ENCODE results near the gene LHX4.

The LHX4 gene

DNA sequence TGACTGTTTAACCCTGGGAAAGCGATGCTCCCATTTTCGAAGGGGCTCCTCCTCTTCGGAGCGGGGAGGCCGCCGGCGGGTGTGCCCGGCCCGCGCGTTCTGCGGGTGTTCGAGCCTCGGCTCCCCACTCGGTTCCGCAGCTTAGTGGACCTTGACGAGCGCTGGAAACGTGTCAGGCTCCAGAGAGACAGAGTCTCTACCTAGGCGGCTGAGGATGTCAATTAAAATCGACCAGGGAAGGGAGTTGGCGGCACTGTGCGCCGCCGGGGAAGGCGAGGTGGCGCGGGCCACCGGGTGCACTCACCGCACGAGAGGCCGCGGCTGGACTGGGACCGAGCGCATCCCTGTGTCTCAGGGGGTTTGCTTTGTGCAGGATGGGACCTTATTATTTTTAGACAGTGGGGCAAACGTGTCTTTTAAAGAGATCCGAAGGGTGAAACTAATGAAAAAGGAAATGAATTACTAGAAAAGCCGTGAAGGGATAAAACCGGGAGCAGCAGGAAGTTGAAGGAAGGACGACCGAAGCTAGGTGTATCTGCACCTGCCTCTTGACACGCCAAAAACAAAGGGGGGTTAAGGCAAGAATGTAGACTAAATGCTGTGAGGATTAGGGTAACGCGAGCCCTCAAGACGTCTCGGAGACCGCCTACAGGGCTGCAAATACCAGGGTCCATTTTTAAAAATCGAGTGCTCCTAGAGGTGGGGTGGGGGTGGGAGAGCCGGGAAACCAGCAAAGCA is 5.6 kb downstream of the LHX4 start:
- H3K36me3 ChIP-seq (ENCODE audit: control insufficient read depth, low read length): no peaks in the 10 kb centered on the region
- H3K4me1 ChIP-seq (ENCODE audit: control insufficient read depth, low read length): peaks cover 18% of the 10 kb centered on the region
- H3K79me2 ChIP-seq (ENCODE audit: control insufficient read depth, low read length): peaks cover 3% of the 10 kb centered on the region; the same call in 1 of the 2 replicates
- no peaks in the 10 kb centered on the region for H3K9me2 ChIP-seq (replicated peaks; ENCODE audit: control insufficient read depth, low read length)
- no peaks in the 10 kb centered on the region for H3K9me3 ChIP-seq (ENCODE audit: control insufficient read depth, insufficient read depth, low read length)
- H3K4me3 ChIP-seq (ENCODE audit: low read length): no peak overlapping the region
- TF ChIP-seq, protein P1, sequence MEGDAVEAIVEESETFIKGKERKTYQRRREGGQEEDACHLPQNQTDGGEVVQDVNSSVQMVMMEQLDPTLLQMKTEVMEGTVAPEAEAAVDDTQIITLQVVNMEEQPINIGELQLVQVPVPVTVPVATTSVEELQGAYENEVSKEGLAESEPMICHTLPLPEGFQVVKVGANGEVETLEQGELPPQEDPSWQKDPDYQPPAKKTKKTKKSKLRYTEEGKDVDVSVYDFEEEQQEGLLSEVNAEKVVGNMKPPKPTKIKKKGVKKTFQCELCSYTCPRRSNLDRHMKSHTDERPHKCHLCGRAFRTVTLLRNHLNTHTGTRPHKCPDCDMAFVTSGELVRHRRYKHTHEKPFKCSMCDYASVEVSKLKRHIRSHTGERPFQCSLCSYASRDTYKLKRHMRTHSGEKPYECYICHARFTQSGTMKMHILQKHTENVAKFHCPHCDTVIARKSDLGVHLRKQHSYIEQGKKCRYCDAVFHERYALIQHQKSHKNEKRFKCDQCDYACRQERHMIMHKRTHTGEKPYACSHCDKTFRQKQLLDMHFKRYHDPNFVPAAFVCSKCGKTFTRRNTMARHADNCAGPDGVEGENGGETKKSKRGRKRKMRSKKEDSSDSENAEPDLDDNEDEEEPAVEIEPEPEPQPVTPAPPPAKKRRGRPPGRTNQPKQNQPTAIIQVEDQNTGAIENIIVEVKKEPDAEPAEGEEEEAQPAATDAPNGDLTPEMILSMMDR (IDR thresholded peaks at IDR 0.05; ENCODE audit: low read depth, low read length, poor library complexity, severe bottlenecking): no peak
- TF ChIP-seq EZH2phosphoT487 (IDR thresholded peaks at IDR 0.05; ENCODE audit: borderline replicate concordance, low read length): no peak
- H3K27me3 ChIP-seq (ENCODE audit: control insufficient read depth, low read length): peaks cover 61% of the 10 kb centered on the region
- peaks cover 12% of the 10 kb centered on the region; the same call in 1 of the 2 replicates for H4K20me1 ChIP-seq (ENCODE audit: control insufficient read depth, insufficient read depth, low read depth, low read length)
- no peak overlapping the region for H3K27ac ChIP-seq (ENCODE audit: low read depth, low read length)
- no peak overlapping the region for H3K4me2 ChIP-seq (ENCODE audit: low read length)
- no peaks in the 10 kb centered on the region for H3F3A ChIP-seq (ENCODE audit: control insufficient read depth, insufficient read depth)

DNA sequence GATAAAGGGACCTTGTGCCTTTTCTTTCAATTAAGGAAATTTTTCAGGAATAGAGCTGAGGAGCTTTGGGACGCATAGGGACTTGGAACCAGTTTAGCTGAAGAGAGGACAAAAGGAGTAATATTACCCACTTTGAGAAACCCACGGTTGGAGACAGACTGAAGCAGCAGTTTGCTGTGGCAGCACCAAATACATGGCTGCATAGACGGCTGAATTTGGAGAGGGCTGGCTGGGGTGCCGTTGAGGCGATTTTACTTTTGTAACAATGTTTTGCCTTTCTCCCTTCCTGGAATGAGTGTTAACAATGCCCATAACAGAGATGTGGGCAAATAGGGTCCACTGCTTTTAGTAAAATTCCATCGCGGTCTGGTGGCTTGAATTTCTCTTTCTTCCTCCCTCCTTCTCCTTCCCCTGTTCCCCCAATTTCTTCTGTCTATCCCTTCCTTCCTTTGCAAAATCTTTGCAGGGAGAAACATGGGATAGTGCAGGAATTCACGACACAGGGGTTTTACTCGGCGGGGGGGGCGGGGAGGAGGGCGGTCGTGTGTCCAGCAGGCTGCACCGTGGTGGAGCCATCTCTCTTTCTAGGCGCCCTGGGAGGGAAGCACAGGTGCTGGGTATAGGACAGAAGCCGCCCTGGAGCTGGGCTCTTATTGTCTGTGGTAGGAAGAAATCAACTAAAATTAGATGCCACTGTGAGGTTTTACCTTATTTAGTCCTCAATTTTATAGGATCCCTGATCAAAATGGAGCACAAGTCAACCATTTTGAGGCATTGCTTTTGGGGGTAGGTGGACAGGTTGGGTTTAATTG is 6.8 kb downstream of the LHX4 start:
- peaks cover 12% of the 10 kb centered on the region; the same call in 1 of the 2 replicates for H4K20me1 ChIP-seq (ENCODE audit: control insufficient read depth, insufficient read depth, low read depth, low read length)
- H3K27me3 ChIP-seq (ENCODE audit: control insufficient read depth, low read length): peaks cover 54% of the 10 kb centered on the region
- no peak for TF ChIP-seq EZH2phosphoT487 (IDR thresholded peaks at IDR 0.05; ENCODE audit: borderline replicate concordance, low read length)
- TF ChIP-seq, protein P1 (IDR thresholded peaks at IDR 0.05; ENCODE audit: low read depth, low read length, poor library complexity, severe bottlenecking): no peak
- H3K9me2 ChIP-seq (replicated peaks; ENCODE audit: control insufficient read depth, low read length): no peaks in the 10 kb centered on the region
- no peak overlapping the region for H3K27ac ChIP-seq (ENCODE audit: low read depth, low read length)
- H3F3A ChIP-seq (ENCODE audit: control insufficient read depth, insufficient read depth): no peaks in the 10 kb centered on the region
- H3K4me1 ChIP-seq (ENCODE audit: control insufficient read depth, low read length): peaks cover 11% of the 10 kb centered on the region
- peaks cover 2% of the 10 kb centered on the region; the same call in 1 of the 2 replicates for H3K79me2 ChIP-seq (ENCODE audit: control insufficient read depth, low read length)
- no peaks in the 10 kb centered on the region for H3K36me3 ChIP-seq (ENCODE audit: control insufficient read depth, low read length)
- H3K4me3 ChIP-seq (ENCODE audit: low read length): no peak overlapping the region
- no peak overlapping the region for H3K4me2 ChIP-seq (ENCODE audit: low read length)
- H3K9me3 ChIP-seq (ENCODE audit: control insufficient read depth, insufficient read depth, low read length): no peaks in the 10 kb centered on the region

DNA sequence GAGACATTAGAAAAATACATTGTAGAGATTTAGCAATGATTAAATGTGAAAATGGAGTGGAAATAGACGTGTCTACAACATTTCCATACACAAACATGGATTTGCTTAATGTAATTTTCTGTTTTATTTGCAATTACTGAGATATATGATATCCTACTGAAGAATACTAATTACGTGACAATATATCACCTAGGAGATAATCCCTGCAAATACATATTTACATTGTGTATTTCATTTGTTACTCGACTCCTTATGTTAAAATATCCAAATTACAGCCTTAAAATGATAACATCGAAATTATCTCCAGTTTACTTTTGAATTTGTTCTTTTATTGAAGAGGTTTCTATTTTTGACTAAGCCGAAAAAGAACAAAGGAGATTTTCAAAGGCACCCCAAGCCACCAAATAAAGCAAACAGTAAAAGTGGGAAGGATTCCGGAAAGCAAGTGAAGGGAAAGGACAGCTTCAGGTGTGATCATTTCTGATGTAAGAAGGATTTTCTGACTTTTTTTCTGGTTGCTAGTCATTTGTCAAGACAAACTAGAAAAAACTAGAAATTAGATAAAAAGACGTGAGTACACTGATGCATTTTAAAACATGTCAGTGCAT is 7.9 kb downstream of the LHX4 start:
- Histone ChIP-seq H4K20me1 (ENCODE audit: control insufficient read depth, insufficient read depth, low read depth, low read length) (peaks cover 5% of the 10 kb centered on the region; the same call in 1 of the 2 replicates), H3K27ac (ENCODE audit: low read depth, low read length) (no peak overlapping the region), H3K4me3 (ENCODE audit: low read length) (no peak overlapping the region), H3K36me3 (ENCODE audit: control insufficient read depth, low read length) (no peaks in the 10 kb centered on the region), H3K9me2 (replicated peaks; ENCODE audit: control insufficient read depth, low read length) (no peaks in the 10 kb centered on the region), H3K9me3 (ENCODE audit: control insufficient read depth, insufficient read depth, low read length) (no peaks in the 10 kb centered on the region), H3K27me3 (ENCODE audit: control insufficient read depth, low read length) (peaks cover 47% of the 10 kb centered on the region), H3K4me1 (ENCODE audit: control insufficient read depth, low read length) (peaks cover 8% of the 10 kb centered on the region), H3K4me2 (ENCODE audit: low read length) (no peak overlapping the region), H3K79me2 (ENCODE audit: control insufficient read depth, low read length) (no peaks in the 10 kb centered on the region), H3F3A (ENCODE audit: control insufficient read depth, insufficient read depth) (no peaks in the 10 kb centered on the region)
- no peak for TF ChIP-seq EZH2phosphoT487 (IDR thresholded peaks at IDR 0.05; ENCODE audit: borderline replicate concordance, low read length)
- TF ChIP-seq, protein P1 (IDR thresholded peaks at IDR 0.05; ENCODE audit: low read depth, low read length, poor library complexity, severe bottlenecking): no peak

Data from DOHH2 (cell line).